Omental fat pad (tissue), 4 donors: ENCODE data around the gene TFDP1. TPM values are rescaled to one million over a fixed set of nuclear protein-coding genes. Genes with fewer than 3 reads are reported as not detected.

Experiments
- ATAC-seq: fragments of 150-250 bp; one replicate; pipeline ENCODE4 v1.9.1; 2016; ENCODE audit warnings: mild to moderate bottlenecking, moderate library complexity; ENCODE audit not compliant: low FRiP score
- DNase-seq: peaks from one replicate; pipeline ENCODE4 v3.0.0-alpha.2; 2019; ENCODE audit warnings: low spot score
- CTCF ChIP-seq, 3 donors: fragments of 450-650 bp; IDR thresholded peaks; one replicate each; pipeline ENCODE4 v1.5.1; 2016 to 2017; ENCODE audit warnings: antibody characterized with exemption in 3 of 3, mild to moderate bottlenecking in 3 of 3, moderate library complexity in 2 of 3
- total RNA-seq, 4 donors: library from RNA; depleted of rRNA; stranded (reverse); fragments of >200 nt; gene quantifications; one replicate each; pipeline ENCODE4 v1.1.0, GENCODE V29; 2016

Gene TFDP1
- total RNA-seq, 4 donors from 2014 or later, result 32.6 to 59.6 (median 44.4) TPM

GRCh38 chr13:113660066-113660465, 75.5 kb downstream of the TFDP1 start:
- TF ChIP-seq CTCF (IDR thresholded peaks at IDR 0.05), result no peak
- ATAC-seq (no peak), DNase-seq (no peak)

GRCh38 chr13:113661509-113661908, 77.0 kb downstream of the TFDP1 start:
- TF ChIP-seq CTCF (IDR thresholded peaks at IDR 0.05), result no peak
- DNase-seq (no peak), ATAC-seq (no peak)

GRCh38 chr13:113663934-113664333, 79.4 kb downstream of the TFDP1 start:
- DNase-seq, result no peak
- TF ChIP-seq CTCF (IDR thresholded peaks at IDR 0.05), result no peak
- no peak for ATAC-seq

- no peak for ATAC-seq
- no peak for TF ChIP-seq CTCF (IDR thresholded peaks at IDR 0.05)
- DNase-seq, result no peak
Measured at GRCh38 chr13:113664751-113665596, 80.4 kb downstream of the TFDP1 start.

GRCh38 chr13:113665597-113666328, 81.2 kb downstream of the TFDP1 start:
- no peak for TF ChIP-seq CTCF (IDR thresholded peaks at IDR 0.05)
- ATAC-seq, result no peak

GRCh38 chr13:113666329-113666670, 81.7 kb downstream of the TFDP1 start:
- ATAC-seq, result no peak
- no peak for TF ChIP-seq CTCF (IDR thresholded peaks at IDR 0.05)
- no peak for DNase-seq

More at GRCh38 chr13:113665597-113666328, 81.2 kb downstream of the TFDP1 start:
- no peak for DNase-seq
